Esophagus squamous epithelium (tissue), 4 donors: Measurements from ENCODE around the gene COPS8.

Experiments used
- POLR2A ChIP-seq, 4 donors: fragments of 450-650 bp; IDR thresholded peaks; one replicate each; pipeline ENCODE4 v1.6.1; 2017; ENCODE audit warnings: antibody characterized with exemption in 4 of 4, mild to moderate bottlenecking in 4 of 4, moderate library complexity in 3 of 4
- TF ChIP-seq, protein P1 (sequence below), 6 experiments: fragments of 450-650 bp in 4 of 6; fragments of 200-600 bp in 2 of 6; sonication (generic) in 2 of 6; IDR thresholded peaks; one replicate each; pipeline ENCODE4 v1.5.1; 2016 to 2019; ENCODE audit warnings: antibody characterized with exemption in 6 of 6, mild to moderate bottlenecking in 4 of 6, moderate library complexity in 4 of 6

DNA sequence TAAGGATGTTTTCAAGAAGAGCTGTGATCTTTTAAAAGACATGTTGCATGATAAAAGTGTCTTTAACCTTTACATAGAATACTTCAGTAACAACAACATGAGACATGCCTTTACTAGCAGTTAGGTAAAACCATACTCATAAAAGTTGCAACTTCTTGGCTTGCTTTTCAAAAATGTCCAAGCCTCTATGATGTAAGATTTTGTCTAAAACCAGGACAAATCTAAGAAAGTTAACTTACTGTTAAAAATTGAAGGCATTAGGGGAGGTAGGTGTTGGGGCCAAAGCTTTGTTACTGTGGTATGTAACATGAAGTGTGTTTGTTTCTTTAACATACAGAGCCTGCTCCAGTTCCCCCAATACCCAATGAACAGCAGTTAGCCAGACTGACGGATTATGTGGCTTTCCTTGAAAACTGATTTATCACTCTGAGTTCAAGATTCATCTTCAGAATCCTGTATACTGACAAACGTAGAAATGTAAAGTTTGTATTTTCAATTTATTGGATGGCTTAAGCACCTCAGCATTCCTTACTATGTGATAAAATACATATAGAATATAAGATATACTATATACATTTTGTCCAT is 11.7 kb downstream of the COPS8 start:
- TF ChIP-seq POLR2A (IDR thresholded peaks at IDR 0.05), result no peak
- TF ChIP-seq, protein P1, sequence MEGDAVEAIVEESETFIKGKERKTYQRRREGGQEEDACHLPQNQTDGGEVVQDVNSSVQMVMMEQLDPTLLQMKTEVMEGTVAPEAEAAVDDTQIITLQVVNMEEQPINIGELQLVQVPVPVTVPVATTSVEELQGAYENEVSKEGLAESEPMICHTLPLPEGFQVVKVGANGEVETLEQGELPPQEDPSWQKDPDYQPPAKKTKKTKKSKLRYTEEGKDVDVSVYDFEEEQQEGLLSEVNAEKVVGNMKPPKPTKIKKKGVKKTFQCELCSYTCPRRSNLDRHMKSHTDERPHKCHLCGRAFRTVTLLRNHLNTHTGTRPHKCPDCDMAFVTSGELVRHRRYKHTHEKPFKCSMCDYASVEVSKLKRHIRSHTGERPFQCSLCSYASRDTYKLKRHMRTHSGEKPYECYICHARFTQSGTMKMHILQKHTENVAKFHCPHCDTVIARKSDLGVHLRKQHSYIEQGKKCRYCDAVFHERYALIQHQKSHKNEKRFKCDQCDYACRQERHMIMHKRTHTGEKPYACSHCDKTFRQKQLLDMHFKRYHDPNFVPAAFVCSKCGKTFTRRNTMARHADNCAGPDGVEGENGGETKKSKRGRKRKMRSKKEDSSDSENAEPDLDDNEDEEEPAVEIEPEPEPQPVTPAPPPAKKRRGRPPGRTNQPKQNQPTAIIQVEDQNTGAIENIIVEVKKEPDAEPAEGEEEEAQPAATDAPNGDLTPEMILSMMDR (IDR thresholded peaks at IDR 0.05), result no peak
